Cardiac fibroblast (primary cell): ENCODE measurements around the gene NAPB.
A peak's percentile ranks its signal among the peaks of the same experiment; 100 is the strongest.

Experiments
- DNase-seq, 2 donors: peaks; one replicate each; pipeline versions ENCODE4 v3.0.0 to v3.0.0-alpha.2; 2010; ENCODE audit warnings: low read depth in 2 of 2
- H3K4me3 ChIP-seq, 2 donors: replicated peaks in 1 of 2; 1 replicate in 1 of 2; 2 replicates in 1 of 2; pipeline ENCODE4 v1.5.1; 2011; ENCODE audit warnings: low read depth in 2 of 2, low read length in 2 of 2, mild to moderate bottlenecking in 2 of 2, moderate library complexity in 1 of 2
- TF ChIP-seq, protein P1 (sequence below): IDR thresholded peaks from one replicate; pipeline ENCODE4 v1.5.1; 2011; ENCODE audit warnings: low read depth, mild to moderate bottlenecking, low read length, inconsistent platforms

Gene NAPB

DNA sequence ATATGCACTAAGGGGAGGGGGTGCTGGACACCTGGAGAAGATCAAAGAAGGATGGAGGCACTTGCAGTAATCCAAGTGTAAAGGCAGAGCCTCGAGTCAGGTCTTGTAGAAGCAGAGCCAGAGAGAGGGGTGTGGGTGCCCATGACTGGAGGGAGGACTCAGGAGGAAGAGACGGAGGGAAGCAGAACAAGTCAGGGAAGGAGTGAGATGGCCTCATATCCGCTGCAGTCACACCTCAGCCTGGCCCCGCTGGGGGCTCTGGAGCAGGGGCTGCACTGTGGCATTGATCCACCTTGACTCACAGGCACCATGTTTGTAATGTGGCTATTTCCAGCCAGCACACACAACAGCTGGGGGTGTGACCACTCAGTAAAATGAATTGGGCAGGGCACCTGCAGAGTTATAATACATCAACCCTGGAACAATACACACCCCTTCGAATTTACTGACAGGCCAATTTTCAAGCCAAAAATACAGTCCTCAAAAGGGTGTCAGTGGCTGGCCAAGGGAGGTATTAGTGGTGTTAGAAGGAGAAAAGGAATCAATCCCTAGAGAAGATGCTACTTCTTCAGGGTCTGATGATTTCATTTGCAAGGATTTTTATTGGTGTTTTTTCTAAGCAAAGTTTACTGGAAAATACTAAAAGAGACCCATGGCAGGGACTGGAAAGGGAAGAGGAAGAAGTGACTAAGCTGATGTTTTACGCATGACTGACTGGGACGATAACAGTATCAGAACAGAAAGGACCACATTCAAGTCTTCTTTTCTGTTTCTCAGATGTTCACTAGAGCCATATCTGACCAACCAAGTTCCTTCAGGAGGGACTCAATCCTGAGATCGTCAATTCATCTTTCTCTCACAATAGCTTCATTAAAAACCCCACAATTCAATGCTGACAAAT lies 89.6 kb downstream of the NAPB start:
- peak; percentile 28 to 47 for DNase-seq
- H3K4me3 ChIP-seq = no peak overlapping the region
- TF ChIP-seq, protein P1, sequence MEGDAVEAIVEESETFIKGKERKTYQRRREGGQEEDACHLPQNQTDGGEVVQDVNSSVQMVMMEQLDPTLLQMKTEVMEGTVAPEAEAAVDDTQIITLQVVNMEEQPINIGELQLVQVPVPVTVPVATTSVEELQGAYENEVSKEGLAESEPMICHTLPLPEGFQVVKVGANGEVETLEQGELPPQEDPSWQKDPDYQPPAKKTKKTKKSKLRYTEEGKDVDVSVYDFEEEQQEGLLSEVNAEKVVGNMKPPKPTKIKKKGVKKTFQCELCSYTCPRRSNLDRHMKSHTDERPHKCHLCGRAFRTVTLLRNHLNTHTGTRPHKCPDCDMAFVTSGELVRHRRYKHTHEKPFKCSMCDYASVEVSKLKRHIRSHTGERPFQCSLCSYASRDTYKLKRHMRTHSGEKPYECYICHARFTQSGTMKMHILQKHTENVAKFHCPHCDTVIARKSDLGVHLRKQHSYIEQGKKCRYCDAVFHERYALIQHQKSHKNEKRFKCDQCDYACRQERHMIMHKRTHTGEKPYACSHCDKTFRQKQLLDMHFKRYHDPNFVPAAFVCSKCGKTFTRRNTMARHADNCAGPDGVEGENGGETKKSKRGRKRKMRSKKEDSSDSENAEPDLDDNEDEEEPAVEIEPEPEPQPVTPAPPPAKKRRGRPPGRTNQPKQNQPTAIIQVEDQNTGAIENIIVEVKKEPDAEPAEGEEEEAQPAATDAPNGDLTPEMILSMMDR = no peak

DNA sequence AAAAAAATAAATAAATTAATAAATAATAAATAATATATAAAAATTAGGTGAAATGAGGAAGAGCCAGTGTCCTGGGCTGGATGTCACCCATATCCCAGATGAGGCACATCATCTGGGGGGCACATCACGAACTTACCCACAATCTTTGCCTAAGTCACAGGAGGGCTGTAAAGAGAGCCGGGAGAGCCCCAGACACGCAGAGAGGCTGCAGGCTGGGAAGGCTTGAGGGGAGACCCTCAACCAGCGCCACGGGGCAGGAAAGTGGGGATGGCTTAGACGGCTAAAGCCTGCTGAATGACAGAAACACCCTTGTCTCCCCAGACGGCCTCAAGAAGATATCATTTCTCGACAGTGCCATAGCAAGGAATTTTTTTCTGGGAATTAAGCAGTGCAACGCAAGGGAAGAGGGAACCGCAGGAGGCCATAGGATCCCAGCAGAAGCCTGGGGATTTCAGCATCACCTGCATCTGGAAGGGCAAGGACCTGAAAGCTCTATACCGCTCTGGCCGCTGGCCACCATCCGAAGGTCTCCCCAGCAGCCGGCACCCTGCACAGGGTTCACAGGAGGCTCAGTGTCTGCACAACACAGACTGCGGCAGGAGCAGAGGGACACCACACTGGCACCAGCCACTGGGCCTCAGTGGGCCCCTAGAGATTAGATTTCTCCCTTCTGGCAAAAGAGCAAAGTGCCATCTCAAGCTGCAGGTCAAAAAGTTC lies 93.5 kb downstream of the NAPB start:
- TF ChIP-seq, protein P1 = no peak
- DNase-seq = no peak
- no peak overlapping the region for H3K4me3 ChIP-seq

DNA sequence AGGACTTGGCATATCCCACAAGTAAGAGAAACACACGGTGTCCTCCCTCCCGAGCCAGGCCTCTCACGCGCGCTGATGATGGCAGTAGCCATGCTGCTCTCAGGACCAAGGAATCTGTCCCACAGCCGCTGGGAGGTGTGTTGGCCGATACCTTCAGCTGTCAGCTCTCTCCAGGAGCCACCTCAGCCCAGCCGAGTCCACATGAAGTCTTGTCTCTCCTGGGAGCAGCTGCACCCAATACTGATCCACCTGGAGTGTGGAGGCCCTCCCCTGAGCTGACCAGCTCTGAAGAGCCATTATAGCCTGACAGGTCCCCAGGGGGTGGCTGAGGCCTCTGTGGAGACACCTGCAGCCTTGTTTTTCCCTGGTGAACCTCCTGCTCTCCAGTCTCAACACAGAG lies 94.5 kb downstream of the NAPB start:
- TF ChIP-seq, protein P1 = no peak
- H3K4me3 ChIP-seq = no peak overlapping the region
- no peak for DNase-seq

DNA sequence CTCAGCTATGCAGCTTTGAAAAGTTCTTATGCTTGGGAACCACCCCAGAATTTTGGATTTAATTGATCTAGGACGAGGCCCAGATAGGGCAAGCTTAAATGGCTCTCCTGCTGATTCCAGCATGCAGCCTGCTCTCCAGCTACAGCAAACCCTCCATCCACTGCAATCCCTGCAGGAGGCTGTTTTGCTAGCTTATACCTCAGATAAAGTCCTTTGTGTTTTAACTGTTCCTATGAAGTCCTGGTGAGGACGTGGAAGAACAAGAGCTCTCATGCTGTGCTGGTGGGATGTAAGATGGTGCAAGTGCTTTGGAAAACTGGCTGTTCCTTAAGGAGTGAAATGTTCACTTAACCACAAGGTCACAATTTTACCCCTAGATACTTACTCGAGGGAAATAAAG lies 96.2 kb downstream of the NAPB start:
- no peak for DNase-seq
- TF ChIP-seq, protein P1 = no peak
- no peak overlapping the region for H3K4me3 ChIP-seq
